GM19193 (cell line): ENCODE data around the gene ENKUR.

ENCODE experiments used
- POLR2A ChIP-seq: IDR thresholded peaks from 4 replicates; pipeline ENCODE4 v1.6.1; 2011; ENCODE audit not compliant: insufficient read depth, insufficient read length; ENCODE audit errors: extremely low read depth

Gene ENKUR

DNA sequence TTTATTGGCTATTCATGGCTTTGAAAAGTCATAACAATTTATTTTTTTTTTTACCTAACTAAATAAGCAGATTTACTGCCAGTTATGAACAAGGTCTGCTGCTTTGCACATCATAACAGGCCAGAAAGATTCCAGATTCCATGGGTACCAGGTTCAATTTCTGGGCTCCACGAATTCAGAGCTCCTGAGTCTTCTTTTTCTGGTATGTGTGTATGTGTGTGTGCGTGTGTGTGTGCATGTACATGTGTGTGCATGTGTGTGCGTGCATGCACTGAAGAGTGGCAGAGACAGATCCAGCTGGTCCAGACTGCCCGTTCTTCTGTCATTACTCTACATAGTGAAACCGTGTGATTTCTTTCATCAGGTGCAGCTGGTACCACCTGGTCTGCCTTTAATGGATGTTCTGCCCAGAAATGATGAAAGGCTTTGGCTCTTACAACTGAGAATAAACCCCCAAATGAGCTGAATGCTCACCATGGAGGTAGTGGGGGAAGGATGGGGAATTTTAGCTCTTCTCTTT lies 48.9 kb downstream of the ENKUR start:
- no peak for TF ChIP-seq POLR2A

DNA sequence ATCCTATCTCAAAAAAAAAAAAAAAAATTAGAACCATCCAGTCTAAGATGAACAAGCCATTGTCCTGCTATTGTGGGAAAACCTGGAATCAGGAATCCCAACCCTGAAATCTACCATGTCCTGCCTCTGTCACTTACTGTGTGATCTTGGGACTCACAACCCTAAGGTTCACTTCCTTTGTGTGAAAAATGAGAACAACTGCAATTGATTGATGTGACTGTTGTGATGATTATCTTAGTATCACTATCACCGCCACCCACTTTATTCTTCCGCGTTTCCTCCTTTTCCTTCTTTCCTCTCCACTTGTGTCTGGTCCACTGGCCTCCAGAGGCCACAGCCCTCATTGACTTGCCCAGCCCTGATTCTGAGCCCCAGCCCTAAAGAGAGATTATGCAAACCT lies 50.9 kb downstream of the ENKUR start:
- TF ChIP-seq POLR2A, result no peak

DNA sequence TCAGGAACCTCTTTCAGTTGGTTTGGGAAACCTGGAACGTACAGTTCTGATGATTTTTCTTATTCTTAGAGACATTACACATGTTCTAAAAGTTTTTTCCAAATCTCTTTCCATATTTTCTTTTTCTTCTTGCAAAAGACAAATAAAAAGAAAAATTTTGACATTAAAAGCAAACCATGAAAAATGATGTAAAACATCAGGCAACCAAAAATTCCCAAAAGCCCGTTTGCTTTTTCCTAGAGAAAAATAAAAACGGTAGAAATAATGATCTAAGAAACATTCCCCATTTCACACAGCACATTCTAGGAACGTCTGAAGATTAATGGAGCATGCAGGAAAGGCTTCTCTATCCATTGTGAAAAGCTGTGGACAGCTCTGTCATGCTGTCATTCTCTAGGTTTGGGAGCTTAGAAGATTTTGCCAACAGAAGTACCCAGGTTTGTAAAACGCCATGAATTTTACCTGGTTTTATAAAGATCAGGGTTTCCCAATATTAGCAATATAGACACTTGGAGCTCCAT lies 52.4 kb downstream of the ENKUR start:
- no peak for TF ChIP-seq POLR2A

DNA sequence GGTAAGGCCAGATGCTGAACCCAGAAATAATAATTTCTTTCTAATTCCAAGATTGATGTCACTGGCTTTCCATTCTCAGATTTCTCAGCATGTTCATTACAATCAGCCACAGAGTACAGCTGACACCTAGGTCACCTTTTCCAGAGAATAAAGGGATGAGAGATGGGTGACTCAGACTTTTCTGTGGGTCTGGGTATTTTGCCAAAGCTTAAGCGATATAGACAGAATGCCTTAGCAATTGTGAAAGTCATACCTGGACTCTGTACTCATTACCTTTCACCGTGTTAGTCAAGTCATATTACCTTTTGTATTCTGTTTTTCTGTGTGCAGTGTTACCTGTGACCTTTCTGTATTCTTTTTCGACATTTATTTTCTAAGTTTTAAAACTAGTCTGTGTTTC lies 53.0 kb downstream of the ENKUR start:
- no peak for TF ChIP-seq POLR2A

DNA sequence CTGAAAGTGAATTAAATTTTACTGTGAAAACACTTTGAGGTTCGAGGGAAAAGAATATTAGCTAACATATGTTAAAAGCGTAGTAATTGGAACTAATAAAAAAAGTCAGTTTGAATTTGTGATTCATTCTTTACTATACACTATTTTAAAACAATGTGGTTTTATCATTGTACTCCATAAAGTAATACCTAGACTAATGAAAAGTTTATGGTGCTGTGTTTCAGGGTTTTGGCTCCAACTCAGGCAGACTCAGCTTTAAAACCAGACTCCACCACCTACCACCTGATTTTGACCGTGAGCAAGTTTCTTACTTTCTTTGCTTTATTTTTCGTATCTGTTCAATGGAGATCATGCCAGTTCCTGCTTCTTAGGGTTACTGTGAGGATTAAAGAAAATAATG lies 54.4 kb downstream of the ENKUR start:
- no peak for TF ChIP-seq POLR2A

DNA sequence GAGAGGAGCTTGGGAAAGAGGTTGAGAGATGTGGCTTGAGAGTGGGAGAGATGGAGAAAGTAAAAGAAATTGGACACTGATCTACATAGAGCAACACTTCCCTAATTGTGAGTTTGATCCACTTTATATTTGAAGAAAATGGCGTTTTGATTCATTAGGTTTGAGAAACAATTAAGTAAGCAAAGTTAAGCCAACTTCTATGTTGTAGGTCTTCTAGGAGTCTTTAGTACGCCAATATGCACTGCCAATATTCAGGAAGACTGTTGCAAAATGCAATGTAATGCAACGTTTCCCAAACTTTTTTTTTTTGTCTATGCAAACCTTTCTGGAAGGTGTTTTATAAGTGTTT lies 56.6 kb downstream of the ENKUR start:
- TF ChIP-seq POLR2A, result no peak

DNA sequence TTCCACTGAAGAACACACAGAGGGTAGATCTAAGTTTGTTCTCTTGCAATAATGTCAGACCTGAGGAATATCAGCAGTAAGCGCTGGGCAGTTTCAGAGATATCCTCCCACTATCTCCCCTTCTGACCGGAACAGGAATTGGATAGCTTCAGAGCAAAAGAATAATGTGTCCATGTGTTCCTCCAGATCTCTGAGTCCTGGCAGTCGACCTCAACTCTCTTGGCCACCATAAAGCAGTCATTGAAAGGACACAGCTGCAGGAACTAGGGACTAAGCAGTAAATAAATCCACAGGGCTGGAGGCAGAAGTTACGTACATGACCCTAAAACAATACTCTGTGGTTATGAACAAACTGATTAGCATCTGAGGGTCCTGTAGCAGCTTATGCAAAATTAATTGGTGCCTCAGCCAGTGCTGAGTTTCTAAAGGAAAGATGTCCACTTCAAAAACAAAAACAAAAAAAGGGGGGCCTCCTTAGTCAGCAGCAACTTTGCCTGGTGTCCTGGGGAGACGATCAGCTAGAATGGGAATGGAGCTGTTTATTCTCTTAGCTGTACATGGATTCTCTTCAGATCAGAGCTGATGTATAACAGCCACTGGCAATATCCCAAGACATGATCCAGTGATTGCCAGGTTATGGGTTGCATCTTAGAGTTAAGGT lies 57.1 kb downstream of the ENKUR start:
- no peak for TF ChIP-seq POLR2A

DNA sequence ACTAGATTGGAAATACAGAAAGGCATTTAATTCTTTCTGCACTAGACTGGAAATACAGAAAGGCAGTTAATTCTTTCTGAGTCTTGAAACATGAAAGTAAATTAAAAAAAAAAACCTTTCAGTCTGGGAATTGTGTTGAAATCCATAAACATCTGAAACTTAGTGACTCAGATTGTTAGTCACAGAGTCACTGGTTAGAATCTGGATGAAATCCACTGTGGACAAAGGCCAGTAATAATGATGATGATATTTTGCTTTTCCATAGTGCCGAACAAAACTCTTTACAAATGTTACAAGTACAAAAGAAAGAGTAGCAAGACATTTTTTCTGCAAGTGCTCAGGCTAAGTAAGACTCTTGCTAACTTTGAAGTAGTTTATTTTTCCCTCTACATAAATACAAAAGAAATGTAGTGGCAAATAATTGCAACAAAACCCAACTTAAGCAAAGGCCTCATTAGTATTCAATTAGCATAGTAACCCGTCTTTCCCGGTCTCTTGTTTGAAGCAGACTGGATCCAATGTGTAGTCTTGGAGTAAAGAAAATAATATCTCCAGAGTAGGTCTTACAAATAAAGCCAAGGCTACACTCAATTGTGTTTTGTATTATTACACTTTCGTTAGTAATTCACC lies 57.8 kb downstream of the ENKUR start:
- no peak for TF ChIP-seq POLR2A

DNA sequence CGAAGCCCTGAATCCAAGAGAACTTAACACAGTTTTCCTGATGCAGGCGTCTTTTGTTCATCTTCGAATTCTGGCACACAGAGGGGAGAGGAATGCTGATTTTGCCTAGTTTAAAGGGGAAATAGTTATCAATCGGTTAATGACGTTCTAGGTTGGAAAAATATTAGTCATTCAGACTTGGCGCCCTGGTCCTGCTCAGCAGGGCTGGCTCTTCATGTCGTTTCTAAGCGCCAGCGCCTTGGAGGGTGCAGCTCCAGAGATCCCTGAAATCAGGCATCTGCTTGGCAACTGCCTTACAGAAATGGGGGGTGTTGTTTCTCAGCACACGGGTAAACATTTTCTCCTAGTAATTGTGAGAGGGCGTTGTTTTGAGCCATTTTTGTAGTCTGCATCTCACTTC lies 62.3 kb downstream of the ENKUR start:
- no peak for TF ChIP-seq POLR2A

DNA sequence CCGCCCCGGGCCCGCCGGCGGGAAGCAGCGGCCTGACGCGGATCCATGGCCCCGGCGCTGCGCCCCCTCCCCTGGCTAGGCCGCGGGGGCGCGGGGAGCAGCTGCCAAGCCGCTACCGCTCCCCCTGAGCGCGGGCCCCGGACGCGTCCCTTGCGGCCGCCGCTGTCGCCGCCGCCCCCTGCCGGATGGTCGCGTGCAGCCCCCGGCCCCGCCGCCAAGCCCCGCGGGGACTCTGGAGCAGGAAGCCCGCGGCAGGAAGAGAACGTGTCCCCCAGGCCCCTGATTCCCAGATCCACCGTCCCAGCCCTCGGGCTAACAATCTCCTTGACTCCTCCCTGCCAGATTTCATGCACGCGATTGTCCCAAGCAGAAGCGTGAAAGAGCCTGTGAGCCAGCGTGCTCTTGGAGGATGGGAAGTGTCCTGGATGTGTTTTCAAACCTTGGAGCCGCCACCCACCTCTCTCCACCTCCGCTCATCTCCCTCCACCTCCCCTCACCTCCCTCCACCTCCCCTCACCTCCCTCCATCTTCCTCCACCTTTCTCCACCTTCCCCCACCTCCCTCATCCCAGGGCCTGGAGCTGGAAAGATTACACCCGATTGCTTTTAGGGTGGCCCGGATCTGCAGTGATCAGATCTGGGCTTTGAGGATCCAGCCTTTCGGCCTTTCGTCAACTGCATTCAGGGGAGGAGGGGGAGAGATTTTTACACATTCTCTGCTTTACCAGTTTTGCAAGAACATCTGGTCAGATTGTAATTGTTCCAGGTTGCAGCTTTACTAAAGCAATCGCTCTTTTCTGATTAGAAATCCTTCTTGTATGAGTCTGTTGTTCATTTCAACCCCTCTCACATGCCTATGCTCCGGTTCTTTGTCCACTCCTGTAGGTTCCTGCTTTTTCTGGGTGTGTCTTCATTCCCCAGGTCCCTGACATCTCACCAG lies 63.0 kb downstream of the ENKUR start:
- peak; percentile 20 for TF ChIP-seq POLR2A

DNA sequence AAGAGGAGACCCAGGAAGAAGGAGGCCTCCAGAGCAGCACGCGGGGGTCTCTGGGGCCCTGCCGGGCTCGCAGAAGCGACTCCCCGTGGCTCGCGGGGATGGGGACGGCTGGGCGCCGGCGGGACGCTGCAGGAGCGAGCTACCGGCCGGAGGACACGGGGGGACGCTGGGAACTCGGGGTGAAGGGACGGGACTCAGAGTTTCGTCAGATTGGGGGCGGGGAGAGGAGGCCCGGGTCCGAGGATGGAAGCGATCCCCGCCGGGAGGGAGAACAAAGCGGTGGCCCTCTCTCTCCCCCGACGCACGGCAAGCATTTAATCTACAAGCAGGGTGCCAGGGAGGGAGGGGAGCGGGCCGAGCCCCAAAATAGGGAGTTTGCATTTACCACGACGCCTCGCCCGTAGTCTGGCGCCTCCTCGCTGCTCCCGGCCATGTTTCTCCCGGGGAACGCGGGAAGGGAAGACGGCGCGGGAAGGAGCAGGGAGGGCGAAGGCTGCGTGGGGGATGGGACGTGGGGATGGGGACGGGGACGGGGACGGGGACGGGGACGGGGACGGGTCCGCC lies 63.7 kb downstream of the ENKUR start, which contains the start of gene PRTFDC1:
Gene PRTFDC1 (minus strand): TSS at position 464 of the 564 bp plus-strand sequence. CDS start 31 bp downstream, at position 433.
- TF ChIP-seq POLR2A, result no peak

DNA sequence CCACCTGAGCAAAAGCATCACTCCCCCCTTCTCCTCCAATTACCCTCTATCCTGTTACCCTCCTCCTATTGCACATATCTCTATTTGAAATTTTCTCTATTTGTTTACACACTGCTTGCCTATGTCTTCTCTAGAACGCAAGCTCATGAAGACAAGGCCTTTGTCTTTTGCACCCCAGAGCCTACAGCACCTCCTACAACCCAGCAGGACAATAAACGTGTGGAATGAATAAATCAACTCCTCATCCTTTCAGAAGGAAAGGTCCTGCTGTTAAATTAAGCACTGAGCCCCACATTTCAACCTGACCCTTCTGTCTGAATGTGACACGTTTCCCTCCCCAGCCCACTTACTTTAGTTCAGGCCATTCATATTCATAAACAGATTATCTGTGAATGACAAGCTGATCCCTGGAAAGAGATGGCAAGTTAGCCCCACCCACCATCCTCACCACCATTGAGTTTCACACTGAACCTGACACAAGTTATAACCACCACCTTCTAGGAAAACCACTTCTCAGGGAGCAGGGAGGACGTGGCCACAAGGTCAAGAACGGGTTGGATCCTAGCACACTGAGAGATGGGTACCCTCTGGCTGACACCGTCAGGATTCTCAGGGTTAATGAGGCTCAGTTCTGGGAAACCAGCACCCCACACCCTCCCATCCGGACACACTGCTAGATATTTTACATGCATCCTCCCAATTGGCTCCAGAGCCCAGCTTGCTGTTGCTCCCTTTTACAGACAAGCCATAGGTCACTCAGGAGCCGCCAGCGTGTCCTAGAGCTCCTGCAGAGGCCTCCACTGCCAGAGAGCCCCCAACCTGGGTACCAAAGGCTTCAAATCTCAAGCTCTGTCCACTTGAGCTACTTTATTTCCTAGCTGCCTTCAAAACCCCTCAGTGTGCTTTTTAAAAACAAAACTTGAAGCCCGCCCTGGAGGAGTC lies 64.5 kb downstream of the ENKUR start:
- no peak for TF ChIP-seq POLR2A

DNA sequence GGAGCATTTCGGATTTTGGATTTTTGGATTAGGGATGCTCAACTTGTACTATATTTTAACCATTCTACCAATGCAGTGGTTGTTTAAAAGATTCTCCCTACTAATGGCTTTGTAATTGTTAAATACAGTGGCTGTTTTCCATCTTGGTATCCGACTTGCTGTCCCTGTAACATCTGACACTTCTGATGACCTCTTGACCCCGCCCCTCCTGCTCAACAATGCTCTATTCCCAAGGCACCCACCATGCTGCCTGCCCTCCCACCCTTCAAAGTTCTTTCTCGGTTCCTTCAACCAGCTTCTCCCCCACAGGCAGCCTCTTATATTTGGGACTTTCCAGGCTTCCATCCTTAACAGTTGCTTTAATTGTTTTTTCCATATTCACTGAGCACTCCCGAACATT lies 65.5 kb downstream of the ENKUR start:
- TF ChIP-seq POLR2A, result no peak

DNA sequence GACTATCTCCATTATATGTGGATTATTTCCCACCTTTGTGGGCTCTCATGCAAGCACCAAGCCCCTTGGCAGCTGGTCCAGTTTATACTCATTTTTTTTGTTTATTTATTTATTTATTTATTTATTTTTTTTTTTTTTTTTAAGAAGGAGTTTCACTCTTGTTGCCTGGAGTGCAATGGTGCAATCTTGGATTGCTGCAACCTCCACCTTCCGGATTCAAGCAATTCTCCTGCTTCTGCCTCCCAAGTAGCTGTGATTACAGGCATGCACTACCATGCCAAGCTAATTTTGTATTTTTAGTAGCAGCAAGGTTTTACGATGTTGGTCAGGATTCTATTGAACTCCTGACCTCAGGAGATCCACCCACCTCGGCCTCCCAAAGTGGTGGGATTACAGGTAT lies 66.3 kb downstream of the ENKUR start:
- TF ChIP-seq POLR2A, result no peak
